Stomach (tissue), 4 donors: ENCODE data around the gene FAM217B.

Source experiments
- CTCF ChIP-seq, 7 experiments: fragments of 450-650 bp in 4 of 7; fragments of 200-600 bp in 3 of 7; sonication (generic) in 3 of 7; IDR thresholded peaks; one replicate each; pipeline ENCODE4 v1.5.1; 2016 to 2019; ENCODE audit warnings: antibody characterized with exemption in 7 of 7, control low read depth in 2 of 7, mild to moderate bottlenecking in 1 of 7
- POLR2A ChIP-seq, 4 donors: fragments of 450-650 bp; IDR thresholded peaks; one replicate each; pipeline ENCODE4 v1.6.1; 2016; ENCODE audit warnings: antibody characterized with exemption in 4 of 4, control low read depth in 2 of 4, mild to moderate bottlenecking in 1 of 4, moderate library complexity in 1 of 4
- POLR2AphosphoS5 ChIP-seq, 3 donors: sonication (generic); formaldehyde crosslinking; IDR thresholded peaks; one replicate each; pipeline ENCODE4 v1.6.1; 2016; ENCODE audit warnings: antibody characterized with exemption in 3 of 3

GRCh38 chr20:59954718-59955117, 14.5 kb downstream of the FAM217B start:
- TF ChIP-seq POLR2AphosphoS5 (IDR thresholded peaks at IDR 0.05) (no peak), CTCF (IDR thresholded peaks at IDR 0.05) (no peak), POLR2A (IDR thresholded peaks at IDR 0.05) (no peak)
